NCI-H524 treated with DMSO at 0.1 percent for 48 hours (cell line): ENCODE measurements around the gene SPTBN1.

Experiments
- DNase-seq: peaks from one replicate; lab custom pipeline; 2025; lab: John Stamatoyannopoulos, UW

The SPTBN1 gene

DNA sequence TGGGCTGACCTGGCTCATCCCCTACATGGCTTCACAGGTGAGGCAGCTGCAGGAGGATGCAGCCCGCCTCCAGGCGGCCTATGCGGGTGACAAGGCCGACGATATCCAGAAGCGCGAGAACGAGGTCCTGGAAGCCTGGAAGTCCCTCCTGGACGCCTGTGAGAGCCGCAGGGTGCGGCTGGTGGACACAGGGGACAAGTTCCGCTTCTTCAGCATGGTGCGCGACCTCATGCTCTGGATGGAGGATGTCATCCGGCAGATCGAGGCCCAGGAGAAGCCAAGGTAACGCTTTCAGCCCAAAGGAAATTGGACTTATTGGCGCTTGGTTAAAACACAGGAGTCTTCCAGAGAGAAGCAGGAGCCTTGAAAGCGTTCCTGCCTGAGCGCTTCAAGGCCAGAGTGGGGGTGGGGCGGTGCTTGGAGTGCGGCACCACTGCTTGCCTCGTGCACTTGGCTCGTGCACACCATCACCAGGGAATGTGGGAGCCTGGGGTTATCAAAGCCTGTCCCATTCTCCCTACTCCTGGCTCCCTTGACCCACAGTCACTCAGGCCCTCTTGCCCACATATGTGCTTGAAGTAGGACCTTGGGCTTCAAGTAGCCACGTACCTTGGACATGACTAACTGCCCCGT lies 197.6 kb downstream of the SPTBN1 start:
- DNase-seq = no peak

DNA sequence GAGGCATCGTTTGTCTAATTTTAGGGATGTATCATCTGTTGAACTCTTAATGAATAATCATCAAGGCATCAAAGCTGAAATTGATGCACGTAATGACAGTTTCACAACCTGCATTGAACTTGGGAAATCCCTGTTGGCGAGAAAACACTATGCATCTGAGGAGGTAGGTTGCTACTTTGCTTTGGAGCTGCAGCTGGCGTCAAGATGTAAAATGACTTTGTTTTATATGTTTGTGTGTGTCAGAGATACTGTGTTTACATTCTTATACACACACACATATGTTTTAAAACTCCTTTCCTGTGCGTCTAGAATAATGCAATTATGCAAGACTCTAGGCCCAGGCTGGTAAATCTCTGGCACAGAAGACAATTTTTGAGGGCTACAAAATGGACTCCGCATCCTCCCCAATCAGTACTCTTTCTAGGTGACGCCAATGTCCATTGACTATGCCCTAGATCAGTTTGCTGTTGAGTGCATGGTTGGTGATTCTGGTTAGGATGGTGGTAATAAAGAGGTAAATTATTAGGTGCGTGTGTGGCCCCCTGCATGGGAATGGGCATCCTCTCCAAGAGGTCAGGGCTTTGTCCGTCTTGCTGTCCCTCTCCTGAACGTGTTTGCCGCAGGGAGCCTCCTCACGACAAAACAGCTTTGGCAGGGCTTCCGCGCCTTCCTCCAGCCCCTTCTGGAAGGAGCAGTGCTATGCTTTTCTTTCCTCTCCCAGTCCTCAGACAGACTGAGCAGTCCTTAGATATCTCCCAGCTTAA lies 199.1 kb downstream of the SPTBN1 start:
- no peak for DNase-seq

DNA sequence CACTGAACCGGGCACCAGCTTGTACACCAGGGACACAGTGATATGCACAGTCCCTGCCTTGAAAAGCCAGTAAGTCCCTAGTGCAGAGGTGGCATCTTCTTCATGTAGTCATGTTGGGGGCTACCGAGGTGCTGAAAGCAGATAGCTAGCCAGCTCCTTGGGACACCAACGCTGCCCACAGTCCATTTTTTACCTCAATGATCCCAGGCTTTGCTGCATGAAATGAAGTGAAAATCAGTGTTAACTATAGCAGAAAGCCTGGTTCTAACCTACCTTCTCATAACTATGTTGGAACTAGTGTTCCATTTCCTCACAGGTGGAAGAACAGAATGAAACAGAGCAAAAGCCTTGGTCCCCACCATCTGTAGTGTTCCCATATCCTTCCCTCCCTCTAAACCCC lies 200.7 kb downstream of the SPTBN1 start:
- no peak for DNase-seq

DNA sequence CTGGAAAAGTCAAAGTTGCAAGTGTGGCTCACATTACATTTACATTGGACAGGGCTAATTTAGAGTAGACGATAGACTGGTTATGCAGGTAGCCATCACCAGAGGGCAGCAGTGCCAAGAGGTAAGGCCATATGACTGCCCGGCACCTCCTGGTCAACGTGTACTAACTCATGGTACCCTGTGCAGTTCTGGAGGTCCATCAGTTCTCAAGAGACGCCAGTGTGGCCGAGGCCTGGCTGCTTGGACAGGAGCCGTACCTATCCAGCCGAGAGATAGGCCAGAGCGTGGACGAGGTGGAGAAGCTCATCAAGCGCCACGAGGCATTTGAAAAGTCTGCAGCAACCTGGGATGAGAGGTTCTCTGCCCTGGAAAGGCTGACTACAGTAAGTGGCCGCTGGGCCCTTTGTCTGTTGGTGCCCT lies 201.5 kb downstream of the SPTBN1 start:
- DNase-seq = peak; percentile 14

DNA sequence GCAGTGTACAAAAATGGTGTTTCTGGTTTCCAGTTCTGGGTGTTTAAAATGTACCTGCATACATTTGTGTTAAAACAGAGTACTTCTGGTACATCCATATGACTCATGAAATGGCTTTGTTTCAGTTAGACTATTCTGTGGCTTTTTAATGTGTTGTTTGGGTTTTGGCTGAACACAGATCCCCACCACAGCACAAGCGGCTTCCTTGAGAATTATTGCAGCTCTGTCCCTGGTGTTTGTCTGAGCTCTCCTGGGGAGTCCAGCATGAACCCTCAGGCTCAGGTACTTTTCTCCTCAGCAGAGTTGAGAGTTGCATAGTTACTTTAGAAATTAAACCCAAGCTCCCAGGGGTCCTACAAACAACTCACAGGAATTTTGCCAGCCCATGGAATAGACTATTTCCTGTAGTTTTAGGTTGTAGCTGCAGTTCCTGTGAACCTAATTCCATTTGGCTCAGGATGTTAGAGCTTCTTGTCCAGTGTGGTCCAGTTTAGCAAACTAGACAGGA lies 202.5 kb downstream of the SPTBN1 start:
- DNase-seq = no peak

DNA sequence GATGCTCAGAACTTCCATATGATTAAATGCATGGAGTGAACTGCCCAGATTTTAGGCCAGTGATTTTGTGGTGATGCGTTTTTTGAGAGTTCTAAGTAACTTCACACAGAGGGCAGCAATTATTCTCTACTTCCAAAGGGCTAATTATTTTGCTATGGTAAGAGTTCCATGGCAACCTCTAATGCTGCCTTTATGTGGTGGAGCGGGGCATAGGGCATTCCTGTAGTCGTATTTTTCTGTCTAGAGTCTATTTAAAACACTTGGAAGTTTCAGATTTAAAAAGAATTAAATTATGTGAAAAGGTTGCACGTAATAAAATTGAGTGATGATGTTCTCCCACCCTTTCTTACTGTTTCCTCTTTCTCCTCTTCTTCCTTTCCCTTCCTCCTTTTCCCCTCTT lies 203.4 kb downstream of the SPTBN1 start:
- DNase-seq = no peak

DNA sequence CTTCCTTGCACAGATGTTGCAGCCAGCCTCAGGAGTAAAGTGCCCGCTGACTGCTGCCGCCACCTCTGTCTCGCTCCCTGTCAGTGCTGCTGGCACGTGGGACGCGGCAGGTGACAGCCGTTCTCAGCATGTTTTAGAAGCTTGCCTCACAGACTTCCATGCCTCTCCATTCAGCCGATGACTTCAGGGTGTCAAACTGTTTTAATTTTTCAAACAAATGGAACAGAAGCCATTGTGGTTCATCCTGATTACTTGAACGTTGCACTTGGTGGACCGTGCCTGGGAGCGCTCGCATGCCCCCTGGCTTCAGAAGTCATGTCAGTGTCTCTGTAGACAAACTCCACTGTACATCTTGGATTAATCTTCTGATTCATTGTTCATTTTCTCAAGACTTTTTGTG lies 204.6 kb downstream of the SPTBN1 start:
- DNase-seq = no peak

DNA sequence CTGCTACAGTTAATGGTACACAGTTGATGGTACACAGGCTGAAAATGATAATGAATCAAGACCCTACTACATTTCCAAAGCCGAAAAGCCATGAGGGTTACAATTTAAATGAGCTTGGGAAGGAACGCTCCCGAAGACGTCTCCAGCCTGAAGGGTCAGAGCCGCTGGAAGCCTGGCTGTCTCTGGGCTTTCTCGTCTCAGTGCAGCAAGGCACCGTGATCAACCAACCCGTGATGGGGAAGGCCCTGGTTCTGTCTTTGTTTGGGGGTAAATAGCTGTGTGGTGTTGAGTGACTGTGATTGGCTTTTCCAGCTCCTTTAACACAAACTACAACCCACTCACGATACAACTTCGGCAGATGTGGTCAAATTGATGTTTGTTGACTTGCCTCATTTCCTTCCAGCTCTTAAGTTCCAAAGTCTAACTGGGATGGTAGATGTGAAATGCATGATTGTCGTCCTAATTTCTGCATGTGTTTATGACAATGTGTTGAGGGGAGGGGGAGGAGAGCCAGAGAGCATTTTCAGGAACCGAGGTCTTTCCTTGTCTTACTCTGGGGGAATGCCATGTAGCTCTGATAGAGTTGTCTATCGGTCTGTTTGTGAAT lies 207.4 kb downstream of the SPTBN1 start:
- no peak for DNase-seq

DNA sequence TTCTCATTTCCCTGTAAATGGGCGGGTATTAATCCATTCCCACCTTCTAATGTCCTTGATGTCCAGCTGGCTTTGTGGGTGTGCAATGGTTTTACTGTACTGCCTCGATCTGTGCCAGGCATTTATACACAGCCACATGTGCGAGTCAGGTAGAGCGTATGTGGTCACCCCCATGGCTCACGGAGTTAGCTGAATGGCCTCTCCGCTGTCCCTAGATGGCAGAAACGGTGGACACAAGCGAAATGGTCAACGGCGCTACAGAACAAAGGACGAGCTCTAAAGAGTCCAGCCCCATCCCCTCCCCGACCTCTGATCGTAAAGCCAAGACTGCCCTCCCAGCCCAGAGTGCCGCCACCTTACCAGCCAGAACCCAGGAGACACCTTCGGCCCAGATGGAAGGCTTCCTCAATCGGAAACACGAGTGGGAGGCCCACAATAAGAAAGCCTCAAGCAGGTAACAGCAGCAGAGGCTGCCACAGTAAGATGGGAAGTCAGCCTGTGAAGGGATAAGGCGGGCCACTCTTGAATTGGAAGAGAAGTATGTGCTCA lies 208.2 kb downstream of the SPTBN1 start:
- no peak for DNase-seq

DNA sequence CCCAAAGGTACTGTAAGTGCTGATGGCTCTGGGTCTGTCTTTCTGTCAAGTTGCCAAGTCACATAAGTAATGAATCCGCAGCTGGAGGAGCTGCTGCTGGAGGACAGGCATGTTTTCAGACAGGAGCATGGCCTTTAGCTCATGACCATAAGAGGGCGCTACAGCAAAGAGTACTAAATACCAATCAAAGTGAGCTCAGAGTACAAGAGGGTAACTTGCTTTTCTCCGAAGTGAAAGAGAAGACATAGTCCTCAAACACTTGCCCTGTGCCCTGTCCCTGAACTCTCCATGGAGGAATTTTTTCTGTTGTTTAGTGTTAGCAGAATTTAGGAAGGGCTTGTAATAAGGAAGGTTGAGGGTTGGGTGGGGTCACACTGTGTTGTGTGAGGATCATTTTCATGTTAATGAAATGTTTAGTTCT lies 209.3 kb downstream of the SPTBN1 start:
- DNase-seq = peak; percentile 28

DNA sequence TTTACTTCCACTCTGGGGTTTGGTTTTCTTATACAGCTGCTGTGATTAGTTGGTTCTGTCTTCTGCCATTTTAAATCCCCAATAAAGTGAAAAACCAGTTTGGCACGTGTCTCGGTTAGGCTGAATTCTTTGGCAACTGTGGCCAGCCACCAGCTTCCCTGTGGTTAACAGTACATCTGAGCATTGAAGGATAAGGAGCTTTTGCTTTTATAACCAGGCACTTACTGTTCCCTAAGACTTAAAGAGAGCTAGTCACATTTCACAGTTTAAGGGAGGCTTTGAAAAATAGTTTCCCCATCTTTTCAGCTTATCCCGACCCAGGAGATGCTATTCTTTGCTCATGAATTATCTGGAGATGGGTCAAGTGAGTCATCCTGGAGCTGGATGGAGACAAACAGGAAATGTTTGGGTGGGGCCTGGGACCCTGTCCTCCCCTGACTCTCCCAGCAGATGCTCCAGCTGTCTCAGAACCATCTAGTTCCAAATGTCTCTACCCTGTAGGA lies 210.1 kb downstream of the SPTBN1 start:
- no peak for DNase-seq

DNA sequence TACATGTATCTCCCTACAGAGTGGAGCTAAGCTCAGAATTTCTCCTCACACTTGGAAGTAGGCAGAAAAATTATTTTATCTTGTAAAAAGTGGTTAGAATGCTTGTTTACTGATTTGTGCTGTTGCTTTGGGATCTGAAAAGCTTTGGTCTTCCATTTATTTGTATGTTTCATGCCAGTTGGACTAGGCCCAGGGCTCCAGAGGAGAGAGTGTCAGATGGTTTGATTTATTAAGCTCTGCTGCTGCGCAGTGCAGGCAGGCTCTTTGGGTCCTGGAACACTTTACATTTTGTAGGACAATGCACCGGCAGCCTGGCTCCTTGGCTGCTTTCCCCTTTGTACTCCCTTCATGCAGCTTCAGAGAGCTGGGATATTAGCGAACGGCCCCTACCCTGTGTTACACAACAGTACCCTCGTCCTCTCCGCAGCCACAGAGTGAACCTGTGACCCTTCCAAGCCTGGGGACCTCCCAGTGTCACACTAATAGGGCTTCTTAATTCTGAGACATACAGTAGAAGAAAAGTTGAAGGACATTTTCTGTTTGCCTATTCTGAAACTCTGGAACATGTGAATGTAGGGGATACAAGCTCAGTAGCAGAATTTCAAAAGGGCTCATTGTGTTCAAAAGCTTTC lies 210.6 kb downstream of the SPTBN1 start:
- DNase-seq = no peak

DNA sequence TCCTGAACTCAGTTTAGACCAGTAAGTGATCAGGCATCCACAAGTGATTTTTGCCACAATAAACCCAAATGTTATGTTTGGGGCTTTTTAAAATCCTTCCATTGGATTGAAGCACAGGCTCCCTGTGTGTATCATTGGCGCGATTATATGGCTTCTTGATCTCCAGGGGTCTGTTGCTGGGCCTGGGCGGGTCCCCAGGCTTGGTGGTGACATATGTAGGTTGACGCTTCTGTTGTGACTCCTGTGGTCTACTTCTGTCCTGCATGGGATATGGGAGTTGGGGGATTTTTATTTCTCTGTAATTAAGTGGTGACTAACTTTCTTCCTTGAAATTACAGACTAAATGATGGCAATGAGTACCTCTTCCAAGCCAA lies 211.1 kb downstream of the SPTBN1 start:
- DNase-seq = no peak

DNA sequence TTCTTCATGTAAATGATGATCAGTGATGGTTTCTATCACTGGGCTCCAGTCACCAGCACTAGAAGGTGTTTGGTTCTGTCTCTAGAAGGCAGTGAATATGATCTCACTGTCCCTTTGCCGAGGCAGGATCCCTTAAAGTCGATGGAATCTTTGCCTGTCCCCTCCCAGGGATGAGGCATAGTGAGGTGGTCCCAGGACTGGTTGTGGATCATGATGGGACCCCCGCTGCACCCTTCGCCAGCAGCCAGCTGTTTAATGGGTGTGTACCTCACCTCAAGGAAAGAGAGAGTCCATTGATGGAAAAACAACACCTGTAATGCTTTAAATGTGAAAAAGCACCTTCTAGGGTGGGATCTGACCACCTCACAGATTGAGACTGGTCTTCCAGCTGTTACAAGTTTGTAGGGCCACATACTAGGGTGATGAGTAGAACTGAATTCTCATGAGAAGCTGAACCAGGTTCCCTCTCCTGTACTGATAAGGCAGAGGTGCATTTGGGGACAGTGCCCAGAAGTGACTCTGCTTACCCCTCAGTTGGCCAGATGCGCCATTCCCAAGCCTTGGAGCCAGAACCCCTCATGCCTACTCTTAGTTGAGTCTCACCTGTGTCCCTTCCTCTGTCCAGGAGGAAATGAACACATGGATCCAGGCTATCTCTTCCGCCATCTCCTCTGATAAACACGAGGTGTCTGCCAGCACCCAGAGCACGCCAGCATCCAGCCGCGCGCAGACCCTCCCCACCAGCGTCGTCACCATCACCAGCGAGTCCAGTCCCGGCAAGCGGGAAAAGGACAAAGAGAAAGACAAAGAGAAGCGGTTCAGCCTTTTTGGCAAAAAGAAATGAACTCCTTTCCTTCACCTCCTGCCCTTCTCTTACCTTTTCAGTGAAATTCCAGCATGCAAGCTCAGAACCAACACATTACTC lies 211.9 kb downstream of the SPTBN1 start:
- no peak for DNase-seq

DNA sequence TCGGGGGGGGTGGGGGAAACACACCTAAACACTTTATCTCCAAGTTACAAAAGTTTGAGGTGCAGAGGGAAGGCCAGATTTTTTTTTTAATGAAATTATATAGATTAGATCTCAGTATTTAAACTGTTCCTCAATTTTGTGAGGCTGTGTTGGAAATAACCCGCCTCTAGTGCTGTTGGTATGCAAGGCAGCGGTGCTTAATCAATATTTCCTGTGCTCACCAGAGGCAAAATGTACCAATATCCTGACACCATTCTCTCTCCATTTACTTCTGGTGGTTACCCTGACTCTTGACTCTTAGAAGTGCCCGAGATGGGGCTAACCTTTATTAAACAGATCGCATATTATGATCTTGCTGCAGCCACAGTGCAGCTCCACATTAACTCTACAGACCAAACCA lies 212.6 kb downstream of the SPTBN1 start:
- DNase-seq = no peak

DNA sequence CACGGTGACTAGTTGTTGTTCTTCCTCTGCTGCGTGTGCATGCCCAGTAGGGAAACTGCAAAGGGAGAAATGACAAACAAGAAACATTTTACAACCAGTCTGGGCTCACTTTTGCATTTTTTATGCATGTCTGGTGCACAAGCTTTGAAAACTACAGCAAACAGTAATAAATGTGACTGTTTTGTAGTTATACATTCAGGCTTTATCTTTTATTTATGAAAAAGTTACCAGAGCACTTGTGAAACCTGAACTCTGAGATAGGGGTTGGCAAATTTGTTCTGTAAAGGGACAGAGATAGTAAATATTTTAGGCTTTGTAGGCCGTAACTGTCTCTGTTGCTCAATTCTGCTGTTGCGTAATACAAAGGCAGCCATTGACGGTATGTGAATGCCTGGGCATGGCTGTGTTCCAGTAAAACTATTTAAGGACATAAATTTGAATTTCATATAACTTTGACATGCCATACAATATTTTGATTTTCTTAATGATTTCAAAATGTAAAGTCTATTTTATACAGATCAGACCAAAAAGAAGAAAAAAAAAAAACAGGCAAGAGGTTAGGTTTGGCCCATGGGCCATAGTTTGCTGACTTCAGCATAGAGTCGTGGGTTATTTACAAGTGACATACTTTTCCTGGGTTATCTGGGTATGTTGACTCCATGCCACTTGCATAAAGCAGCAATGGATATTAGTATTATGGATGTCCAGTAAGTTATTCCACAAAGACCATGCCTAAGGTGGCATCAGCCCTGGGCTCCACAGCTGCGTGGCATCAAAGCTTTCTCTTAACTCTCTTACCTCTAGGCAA lies 213.8 kb downstream of the SPTBN1 start:
- DNase-seq = no peak

DNA sequence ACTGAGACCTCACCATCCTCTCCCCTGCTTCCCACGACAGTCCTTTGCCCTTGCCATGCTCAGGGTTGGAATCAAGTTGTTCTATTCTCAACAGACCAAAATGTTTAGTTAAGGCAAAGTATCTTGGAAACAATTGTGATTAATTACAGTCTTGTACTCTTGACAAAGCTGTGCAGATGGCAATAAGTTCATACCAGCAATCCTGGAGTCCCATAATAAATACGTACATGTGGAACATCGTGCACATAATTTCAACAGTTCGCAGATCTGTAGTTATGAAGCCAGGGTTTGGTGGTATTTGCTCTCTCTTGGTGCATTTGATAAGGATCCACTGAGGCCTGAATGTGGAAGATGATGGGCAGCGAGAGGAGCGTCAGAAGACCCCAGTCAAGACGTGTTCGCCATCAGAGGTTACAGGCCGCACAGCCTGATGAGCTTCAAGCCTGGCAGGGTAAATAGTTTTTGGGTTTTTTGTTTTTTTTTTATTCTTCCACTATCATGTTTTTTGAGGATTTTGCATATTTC lies 214.4 kb downstream of the SPTBN1 start:
- no peak for DNase-seq

DNA sequence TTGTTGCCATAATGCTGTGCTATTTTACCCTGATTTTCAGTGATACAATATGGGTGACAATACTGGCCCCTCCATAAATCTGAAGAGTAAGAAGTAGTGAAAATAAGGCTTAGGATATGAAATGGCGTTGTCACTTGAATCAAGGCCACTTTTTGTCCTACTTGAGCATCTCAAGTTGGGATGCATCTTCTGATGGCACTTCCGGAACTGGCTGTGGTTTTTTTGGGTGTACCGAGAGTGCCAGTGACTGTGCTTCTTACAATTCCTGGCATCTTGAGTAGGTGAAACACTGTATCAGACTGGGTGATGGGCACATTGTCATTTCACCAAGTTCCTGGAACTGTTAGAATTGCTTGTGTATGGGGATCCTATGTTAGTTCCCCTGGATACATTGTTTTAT lies 214.9 kb downstream of the SPTBN1 start:
- no peak for DNase-seq

DNA sequence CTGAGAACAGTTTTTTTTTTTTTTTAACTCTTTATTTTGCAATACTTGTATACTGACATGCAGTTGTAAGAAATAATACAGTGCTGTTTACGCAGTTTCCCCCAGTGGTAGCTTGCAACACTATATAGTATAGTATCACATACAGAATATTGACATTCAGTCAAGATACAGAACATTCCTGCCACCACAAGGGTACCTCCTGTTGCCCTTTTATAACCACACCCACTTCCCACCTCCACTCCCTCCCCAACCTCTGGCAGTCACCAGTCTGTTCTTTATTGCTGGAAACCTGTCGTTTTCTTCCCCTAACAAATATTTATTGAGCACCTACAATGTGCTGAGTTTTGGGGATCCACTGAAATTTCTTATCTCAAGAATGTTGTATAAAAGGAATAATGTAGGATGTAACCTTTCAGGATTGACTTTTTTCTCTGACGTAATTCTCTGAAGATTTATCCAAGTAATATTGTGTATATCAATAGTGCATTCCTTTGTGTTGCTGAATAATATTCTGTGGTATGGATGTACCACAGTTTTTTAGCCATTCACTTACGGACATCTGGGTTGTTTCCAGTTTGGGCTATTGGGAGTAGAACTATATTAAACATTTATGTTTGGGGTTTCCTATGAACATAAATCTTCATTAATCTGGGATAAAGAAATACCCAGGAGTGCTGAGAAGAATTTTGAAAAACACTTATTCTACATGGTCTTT lies 215.9 kb downstream of the SPTBN1 start:
- no peak for DNase-seq
